ENCODE results near the gene ADARB2. TPM values are rescaled to one million over a fixed set of nuclear protein-coding genes. Genes with fewer than 3 reads are reported as not detected.

ADARB2 gene
- total and polyA plus RNA-seq, 4 donors, result 0.55 to 0.70 (median 0.59) TPM; not detected in 1

- 85% methylated on average over 15 of the region's 15 CpGs for WGBS
- DNase-seq (ENCODE audit: low spot score), result no peak
- H3K4me1 ChIP-seq (ENCODE audit: control insufficient read depth in 4 of 4, insufficient read depth in 4 of 4, low read length in 3 of 4), result no peaks in the 10 kb centered on the region
- no peaks in the 10 kb centered on the region for H3K27me3 ChIP-seq (ENCODE audit: control insufficient read depth in 4 of 4, insufficient read depth in 4 of 4, low read length in 3 of 4)
- no peak overlapping the region for H3K9ac ChIP-seq (ENCODE audit: low read depth in 1 of 2, low read length in 2 of 2)
- H3K4me3 ChIP-seq (ENCODE audit: low read depth in 1 of 3, low read length in 3 of 3), result no peak overlapping the region
- TF ChIP-seq JUND (IDR thresholded peaks at IDR 0.05) (no peak), HNF4A (conservative IDR thresholded peaks at IDR 0.05) (no peak), TAF1 (conservative IDR thresholded peaks at IDR 0.05) (no peak), RAD21 (IDR thresholded peaks at IDR 0.05) (no peak)
- H3K27ac ChIP-seq (ENCODE audit: low read depth in 1 of 2, low read length in 2 of 2), result no peak overlapping the region
- peaks cover 0 to 1% (median 0%) of the 10 kb centered on the region in 4 donors for H3K9me3 ChIP-seq (ENCODE audit: control insufficient read depth in 4 of 4, low read length in 3 of 4)
- H3K36me3 ChIP-seq (ENCODE audit: control insufficient read depth in 4 of 4, insufficient read depth in 3 of 4, low read depth in 1 of 4, low read length in 3 of 4), result no peaks in the 10 kb centered on the region
Observed at GRCh38 chr10:1550616-1551015, 186.7 kb downstream of the ADARB2 start.

GRCh38 chr10:1550291-1550595, 187.1 kb downstream of the ADARB2 start:
- no peaks in the 10 kb centered on the region for H3K36me3 ChIP-seq (ENCODE audit: control insufficient read depth in 4 of 4, insufficient read depth in 3 of 4, low read depth in 1 of 4, low read length in 3 of 4)
- no peak for DNase-seq (ENCODE audit: low spot score)
- H3K4me3 ChIP-seq (ENCODE audit: low read depth in 1 of 3, low read length in 3 of 3), result no peak overlapping the region
- H3K27me3 ChIP-seq (ENCODE audit: control insufficient read depth in 4 of 4, insufficient read depth in 4 of 4, low read length in 3 of 4), result no peaks in the 10 kb centered on the region
- H3K4me1 ChIP-seq (ENCODE audit: control insufficient read depth in 4 of 4, insufficient read depth in 4 of 4, low read length in 3 of 4), result no peaks in the 10 kb centered on the region
- H3K27ac ChIP-seq (ENCODE audit: low read depth in 1 of 2, low read length in 2 of 2), result no peak overlapping the region
- 70% methylated on average over 7 of the region's 7 CpGs for WGBS
- TF ChIP-seq HNF4G (IDR thresholded peaks at IDR 0.05), result no peak
- no peak for TF ChIP-seq CTCF (IDR thresholded peaks at IDR 0.05; ENCODE audit: low read depth, low read length, missing input control)
- TF ChIP-seq FOXA1 (IDR thresholded peaks at IDR 0.05), result no peak
- no peak for TF ChIP-seq REST (IDR thresholded peaks at IDR 0.05)
- no peak for TF ChIP-seq RAD21 (IDR thresholded peaks at IDR 0.05)
- no peak for TF ChIP-seq YY1 (IDR thresholded peaks at IDR 0.05)
- TF ChIP-seq NR2F2 (IDR thresholded peaks at IDR 0.05), result no peak
- TF ChIP-seq ZBTB33 (IDR thresholded peaks at IDR 0.05), result no peak
- TF ChIP-seq MAX (IDR thresholded peaks at IDR 0.05), result no peak
- TF ChIP-seq EGR1 (IDR thresholded peaks at IDR 0.05; ENCODE audit: low read depth in 2 of 2), result no peak
- TF ChIP-seq SP1 (IDR thresholded peaks at IDR 0.05), result no peak
- no peak for TF ChIP-seq ATF3 (IDR thresholded peaks at IDR 0.05)
- no peak overlapping the region for H3K9ac ChIP-seq (ENCODE audit: low read depth in 1 of 2, low read length in 2 of 2)
- peaks cover 0 to 2% (median 0%) of the 10 kb centered on the region in 4 donors for H3K9me3 ChIP-seq (ENCODE audit: control insufficient read depth in 4 of 4, low read length in 3 of 4)
